ENCODE results near the gene TTC3.
"Not testable (repeated sequence)": the region's sequence is repeated elsewhere in the genome, so short reads cannot be mapped to it uniquely, and the experiment has no call there.

Gene TTC3

DNA sequence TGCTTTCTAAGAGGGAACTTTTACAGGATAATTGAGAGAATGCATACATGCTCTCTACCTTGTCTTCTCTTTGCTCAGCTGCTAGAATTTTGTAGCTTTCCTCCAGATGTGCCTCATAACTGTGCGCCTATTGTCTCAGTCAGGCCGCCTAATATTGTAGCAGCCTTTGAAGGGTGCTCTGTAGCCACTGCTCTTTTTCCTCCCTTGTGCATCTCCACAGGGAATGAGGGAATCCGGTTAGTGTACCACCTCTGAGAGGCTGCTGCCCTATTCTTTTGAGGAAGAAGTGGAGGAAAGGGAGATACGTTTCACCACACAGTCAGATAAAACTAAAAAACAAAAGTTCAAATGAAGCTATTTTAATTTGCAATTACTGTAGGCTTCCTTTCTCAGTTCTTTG, 22.8 kb downstream of the TTC3 start:
- no peak for DNase-seq (ENCODE audit: low read depth in 2 of 2)

DNA sequence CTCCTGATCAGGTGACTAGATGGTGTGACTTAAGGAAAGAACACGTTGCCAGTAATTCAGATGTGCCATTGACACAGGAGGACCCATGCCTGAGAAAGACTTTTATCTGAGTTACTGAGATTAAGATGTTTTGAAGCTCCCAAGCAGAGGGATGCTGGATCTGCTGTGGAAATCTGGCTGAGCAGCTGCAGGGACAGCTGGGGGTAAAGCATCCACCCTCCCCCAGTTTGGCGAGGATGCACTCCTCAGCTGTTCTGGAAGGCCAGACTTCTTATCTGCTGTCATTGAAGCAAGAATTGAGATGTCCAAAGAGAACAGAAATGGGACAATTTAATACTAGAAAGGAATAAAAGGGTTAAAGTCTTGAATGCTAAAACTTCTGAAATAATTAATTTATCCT, 25.7 kb downstream of the TTC3 start:
- no peak for DNase-seq (ENCODE audit: low read depth in 2 of 2)

DNA sequence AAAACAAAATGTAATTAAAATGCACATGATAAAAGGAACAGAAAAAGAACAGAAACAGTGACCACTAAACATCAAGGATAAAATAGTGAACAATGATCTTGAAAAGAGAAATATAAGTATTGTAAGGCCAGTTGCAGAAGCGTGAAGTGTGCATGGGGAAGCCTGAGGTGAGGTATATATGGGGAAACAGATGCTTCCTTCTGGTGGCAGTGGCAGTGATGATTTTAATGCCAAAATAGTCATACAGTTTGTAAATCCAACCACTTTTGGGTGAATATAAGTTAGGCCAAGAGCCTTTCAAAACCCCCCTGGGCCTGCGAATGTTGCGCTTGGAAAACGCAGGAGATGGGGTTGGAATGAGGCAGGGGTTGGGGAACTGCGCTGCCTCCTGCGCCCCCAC, 27.3 kb downstream of the TTC3 start:
- DNase-seq (ENCODE audit: low read depth in 2 of 2), result no peak

- no peak for DNase-seq (ENCODE audit: low read depth in 2 of 2)
Observed at GRCh38 chr21:37101384-37101783, 28.3 kb downstream of the TTC3 start.

- not testable (repeated sequence) for DNase-seq (ENCODE audit: low read depth in 2 of 2)
Observed at GRCh38 chr21:37102746-37103145, 29.7 kb downstream of the TTC3 start.

DNA sequence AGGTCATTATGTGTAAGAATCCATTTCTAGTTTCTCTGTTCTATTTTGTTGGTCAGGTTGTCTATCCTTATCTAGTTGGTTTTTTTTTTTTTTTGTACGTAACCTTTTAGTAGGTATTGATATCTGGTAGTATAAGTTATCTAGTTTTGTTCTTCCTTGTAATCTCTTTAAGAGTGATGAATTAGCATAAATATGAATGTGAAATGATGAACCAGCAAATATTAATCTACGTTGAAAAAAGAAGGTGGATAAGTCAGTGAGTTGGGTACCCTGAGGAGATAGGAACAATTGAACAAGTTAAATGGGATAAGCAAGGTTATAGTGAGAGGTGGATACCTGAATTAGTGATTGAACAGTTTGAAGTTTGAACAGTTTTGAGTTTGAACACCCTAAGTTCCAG, 33.9 kb downstream of the TTC3 start:
- DNase-seq (ENCODE audit: low read depth in 2 of 2), result no peak

DNA sequence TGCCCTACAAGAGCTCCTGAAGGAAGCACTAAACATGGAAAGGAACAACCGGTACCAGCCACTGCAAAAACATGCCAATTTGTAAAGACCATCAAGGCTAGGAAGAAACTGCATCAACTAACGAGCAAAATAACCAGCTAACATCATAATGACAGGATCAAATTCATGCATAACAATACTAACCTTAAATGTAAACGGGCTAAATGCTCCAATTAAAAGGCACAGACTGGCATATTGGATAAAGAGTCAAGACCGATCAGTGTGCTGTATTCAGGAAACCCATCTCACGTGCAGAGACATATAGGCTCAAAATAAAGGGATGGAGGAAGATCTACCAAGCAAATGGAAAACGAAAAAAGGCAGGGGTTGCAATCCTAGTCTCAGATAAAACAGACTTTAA, 38.0 kb downstream of the TTC3 start:
- not testable (repeated sequence) for DNase-seq (ENCODE audit: low read depth in 2 of 2)

GRCh38 chr21:37114301-37114700, 41.2 kb downstream of the TTC3 start:
- DNase-seq (ENCODE audit: low read depth in 2 of 2), result not testable (repeated sequence)

- DNase-seq (ENCODE audit: low read depth in 2 of 2), result not testable (repeated sequence)
Observed at GRCh38 chr21:37116459-37116858, 43.4 kb downstream of the TTC3 start.

DNA sequence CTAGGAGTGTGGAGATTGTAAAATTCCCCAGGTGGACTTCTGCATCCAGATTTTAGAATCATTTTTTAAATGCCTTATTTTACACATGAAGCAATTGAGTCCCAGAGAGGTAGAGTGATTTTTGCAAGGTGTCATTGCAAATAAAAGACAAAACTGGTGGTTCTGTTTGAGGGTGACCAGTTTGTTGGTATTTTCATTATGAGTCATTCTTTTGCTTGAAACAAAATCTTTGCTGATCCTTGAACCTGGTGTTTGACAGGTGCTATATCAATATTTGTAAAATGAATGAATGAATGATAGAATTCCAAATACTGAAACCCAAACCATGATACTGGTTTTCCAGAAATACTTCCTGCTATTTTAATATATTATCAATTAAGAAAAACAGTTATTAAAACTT, 44.1 kb downstream of the TTC3 start:
- DNase-seq (ENCODE audit: low read depth in 2 of 2), result no peak

DNA sequence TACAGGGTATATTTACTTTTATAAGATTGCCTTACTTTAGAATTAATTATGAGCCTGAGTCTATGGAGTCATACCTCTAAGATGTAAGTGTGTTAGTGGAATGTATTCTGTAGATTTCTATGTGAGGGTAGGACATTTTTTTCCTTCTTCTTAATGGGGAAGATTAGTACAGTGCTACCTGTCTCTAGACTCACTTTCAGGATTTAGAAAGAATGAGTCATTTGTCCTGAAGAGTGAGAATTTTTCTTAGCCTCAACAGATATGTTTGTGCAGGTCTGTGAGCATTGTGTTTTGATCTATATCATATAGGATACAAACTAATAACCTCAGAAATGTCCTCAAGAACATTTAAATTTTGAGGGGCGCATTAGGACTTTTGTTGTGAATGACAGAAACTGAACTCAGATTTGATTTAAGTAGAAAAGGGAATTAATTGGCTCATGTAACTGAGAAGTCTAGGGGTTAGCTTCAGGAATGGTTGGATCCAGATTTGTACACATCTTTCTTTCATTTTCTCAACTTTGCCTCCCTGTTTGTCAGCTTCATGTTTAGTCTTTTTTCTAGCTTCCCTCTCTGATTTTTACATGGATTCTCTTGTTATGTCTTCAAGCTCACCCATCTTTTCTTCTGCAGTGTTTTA, 45.3 kb downstream of the TTC3 start:
- DNase-seq (ENCODE audit: low read depth in 2 of 2), result no peak

- no peak for DNase-seq (ENCODE audit: low read depth in 2 of 2)
Observed at GRCh38 chr21:37119421-37120218, 46.6 kb downstream of the TTC3 start.

- no peak for DNase-seq (ENCODE audit: low read depth in 2 of 2)
Observed at GRCh38 chr21:37128076-37128475, 55.0 kb downstream of the TTC3 start.

DNA sequence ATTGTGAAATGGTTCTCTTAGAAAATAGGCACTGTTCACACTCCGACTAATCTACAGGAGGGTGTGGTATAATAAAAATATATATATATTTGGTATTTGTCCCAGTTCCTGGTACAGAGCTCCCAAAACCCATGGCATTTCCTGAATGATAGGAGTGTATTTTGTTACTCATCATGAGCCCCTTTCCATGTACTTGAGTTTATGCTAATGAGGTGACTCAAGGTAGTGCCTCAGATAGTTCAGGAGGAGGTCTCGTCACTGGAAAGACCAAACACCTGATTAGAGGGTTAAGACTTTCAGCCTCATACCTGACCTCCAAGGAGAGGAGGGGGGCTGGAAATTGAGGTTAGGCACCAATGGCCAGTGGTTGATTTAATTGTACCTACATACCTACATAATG, 57.9 kb downstream of the TTC3 start:
- DNase-seq (ENCODE audit: low read depth in 2 of 2), result no peak

DNA sequence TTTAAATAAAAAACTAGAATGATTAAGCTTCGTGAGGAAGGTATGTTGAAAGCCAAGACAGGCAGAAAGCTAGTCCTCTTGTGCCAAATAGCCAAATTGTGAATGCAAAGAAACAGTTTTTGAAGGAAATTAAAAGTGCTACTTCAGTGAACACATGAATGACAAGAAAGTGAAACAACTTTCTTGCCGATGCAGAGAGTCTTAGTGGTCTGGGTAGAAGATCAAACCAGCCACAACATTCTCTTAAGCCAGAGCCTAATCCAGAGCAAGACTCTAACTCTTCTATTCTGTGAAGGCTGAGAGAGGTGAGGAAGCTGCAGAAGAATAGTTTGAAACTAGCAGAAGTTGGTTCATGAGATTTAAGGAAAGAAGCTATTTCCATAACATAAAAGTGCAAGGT, 63.2 kb downstream of the TTC3 start:
- DNase-seq (ENCODE audit: low read depth in 2 of 2), result no peak

GRCh38 chr21:37136744-37137143, 63.7 kb downstream of the TTC3 start:
- DNase-seq (ENCODE audit: low read depth in 2 of 2), result no peak

DNA sequence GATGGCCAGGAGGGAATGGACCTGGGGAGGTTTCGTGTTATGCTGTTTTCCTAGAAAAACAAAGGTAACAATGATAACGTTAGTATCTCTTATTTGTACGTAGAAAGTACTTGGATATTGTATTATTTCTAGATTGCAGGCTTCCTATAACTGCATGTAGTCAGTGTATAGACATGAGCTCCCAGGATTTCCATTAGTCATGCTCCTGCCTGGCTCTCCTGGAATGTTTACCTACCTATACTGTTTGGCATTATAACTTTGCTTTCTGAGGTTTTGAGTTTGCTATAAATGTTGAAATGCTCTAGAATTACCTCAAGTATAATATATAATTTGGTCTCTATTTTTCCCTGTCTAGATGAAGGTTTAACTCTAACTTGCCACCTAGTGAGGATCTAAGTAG, 66.1 kb downstream of the TTC3 start:
- no peak for DNase-seq (ENCODE audit: low read depth in 2 of 2)

DNA sequence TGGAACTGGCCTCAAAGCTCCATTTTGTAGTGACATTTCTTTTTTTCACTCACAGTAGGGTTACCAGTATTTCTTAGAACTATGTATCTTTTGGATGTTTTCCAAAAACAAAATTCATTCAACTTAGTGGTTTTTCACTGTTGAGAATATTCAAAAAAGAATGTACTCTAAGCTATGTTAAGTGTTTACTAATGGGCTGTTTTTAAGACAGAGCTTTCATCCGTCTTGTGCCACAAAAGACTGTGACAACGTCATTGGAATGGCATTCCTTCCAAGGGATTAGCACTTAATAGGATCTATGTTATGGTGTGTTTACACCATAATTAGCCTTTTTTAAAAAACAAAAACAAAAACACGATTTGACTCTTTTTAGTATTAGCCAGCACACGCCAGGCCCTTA, 66.8 kb downstream of the TTC3 start:
- no peak for DNase-seq (ENCODE audit: low read depth in 2 of 2)

GRCh38 chr21:37143392-37143791, 70.3 kb downstream of the TTC3 start:
- not testable (repeated sequence) for DNase-seq (ENCODE audit: low read depth in 2 of 2)

DNA sequence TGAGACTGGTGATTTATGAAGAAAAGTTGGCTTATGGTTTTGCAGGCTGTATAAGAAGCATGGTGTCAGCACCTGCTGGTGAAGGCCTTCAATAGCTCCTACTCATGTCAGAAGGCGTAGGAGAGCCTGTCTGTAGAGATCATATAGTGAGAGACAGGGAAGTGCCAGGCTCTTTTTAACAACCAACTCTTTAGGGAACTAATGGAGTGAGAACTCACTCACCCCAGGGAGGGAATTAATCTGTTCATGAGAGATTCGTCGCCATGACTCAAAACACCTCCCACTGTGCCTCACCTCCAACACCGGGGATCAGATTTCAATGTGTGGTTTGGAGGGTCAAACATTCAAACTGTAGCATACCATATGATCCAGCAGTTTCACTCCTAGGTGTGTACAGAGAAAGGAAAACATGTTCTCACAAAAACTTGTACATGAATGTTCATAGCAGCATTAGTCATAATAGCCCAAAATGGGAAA, 72.6 kb downstream of the TTC3 start:
- DNase-seq (ENCODE audit: low read depth in 2 of 2), result no peak

DNA sequence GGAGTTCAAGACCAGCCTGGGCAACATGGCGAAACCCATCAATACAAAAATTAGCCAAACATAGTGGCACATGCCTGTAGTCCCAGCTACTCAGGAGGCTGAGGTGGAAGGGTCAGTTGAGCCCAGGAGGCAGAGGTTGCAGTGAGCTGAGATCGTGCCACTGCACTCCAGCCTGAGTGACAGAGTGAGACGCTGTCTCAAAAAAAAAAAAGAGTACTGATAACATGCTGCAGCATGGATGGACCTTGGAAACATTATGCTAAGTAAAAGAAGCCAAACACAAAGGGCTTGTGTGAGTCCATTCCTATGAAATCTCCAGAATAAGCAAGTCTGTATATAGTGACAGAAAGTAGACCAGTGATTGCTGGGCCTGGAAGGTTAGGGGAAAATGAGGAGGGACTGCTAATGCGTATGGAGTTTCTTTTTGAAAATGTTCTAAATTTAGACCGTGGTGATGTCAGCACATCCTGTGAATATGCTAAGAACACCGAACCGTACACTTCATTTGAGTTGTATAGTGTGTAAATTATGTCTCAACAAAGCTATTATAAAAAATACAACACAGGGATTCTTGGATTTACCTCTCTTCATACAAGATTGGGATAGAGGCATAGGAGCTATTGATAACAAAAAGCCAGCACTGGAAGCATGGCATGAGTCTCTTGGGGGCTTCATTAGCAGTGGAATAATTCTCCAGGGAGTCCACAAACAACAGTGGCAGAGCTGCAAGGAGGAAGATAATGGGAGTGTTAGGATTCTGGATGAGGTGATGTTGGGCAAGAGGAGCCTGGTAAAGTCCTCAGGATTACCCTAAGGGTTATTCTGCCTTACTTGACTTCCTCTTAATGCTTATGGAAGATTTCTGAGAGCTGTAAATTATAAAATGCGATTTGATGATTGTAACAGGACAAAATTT, 73.5 kb downstream of the TTC3 start:
- no peak for DNase-seq (ENCODE audit: low read depth in 2 of 2)

GRCh38 chr21:37149411-37149810, 76.4 kb downstream of the TTC3 start:
- no peak for DNase-seq (ENCODE audit: low read depth in 2 of 2)

All from stimulated activated CD8-positive, alpha-beta memory T cell treated with anti-CD3 and anti-CD28 coated beads, Interleukin-15, amount 100 ng/mL, for 4 hours (primary cell).